K562 (cell line): Measurements from ENCODE around the gene SLC39A5. TPM values are rescaled to one million over a fixed set of nuclear protein-coding genes. Genes with fewer than 3 reads are reported as not detected.
A peak's percentile ranks its signal among the peaks of the same experiment; 100 is the strongest.

ENCODE experiments used
- ATAC-seq: fragments of 200-7000 bp; cut with Tn5 transposase; 3 replicates; pipeline ENCODE4 v1.9.1; 2020; ENCODE audit warnings: moderate library complexity
- BruUV-seq: library from RNA; stranded (reverse); fragments of 400-500 nt; replicated peaks from 2 replicates; lab custom pipeline; 2021; lab: Mats Ljungman, UMichigan
- CTCF ChIA-PET: fragments of 300-600 bp; formaldehyde crosslinking; extraction: SDS; loops from one replicate; lab custom pipeline; 2021; ENCODE audit warnings: low intra/inter-chr PET ratio; lab: Yijun Ruan, JAX
- POLR2A ChIA-PET: fragments of 300-600, 350-650 bp; sonication (Branson Sonifier 250); formaldehyde crosslinking; extraction: SDS; loops from one replicate; lab custom pipeline; 2021; ENCODE audit warnings: antibody characterized with exemption, inconsistent platforms; lab: Yijun Ruan, JAX
- DNase-seq, 4 experiments: peaks; one replicate each; pipeline versions ENCODE4 v3.0.0 to v3.0.0-alpha.2; 2011 to 2018; ENCODE audit warnings: low spot score in 3 of 4, mixed read lengths in 3 of 4; ENCODE audit errors: extremely low read depth in 1 of 4
- FAIRE-seq: peaks from 2 replicates; lab custom pipeline; 2011; peaks lifted over from hg19 to GRCh38; lab: Jason Lieb, UNC
- H2AFZ ChIP-seq: 2 replicates; pipeline ENCODE4 v1.6.0; 2011; ENCODE audit warnings: low read depth, low read length, control low read depth, inconsistent platforms
- H3K27ac ChIP-seq: fragments of 200-600 bp; 3 replicates; pipeline ENCODE4 v1.8.0; 2011; ENCODE audit warnings: low read depth, mild to moderate bottlenecking, control low read depth, inconsistent platforms, low read length, moderate library complexity, mixed read lengths; ENCODE audit errors: extremely low read depth
- H3K27me3 ChIP-seq, 2 experiments: fragments of 300-600 bp in 1 of 2; 2 replicates in 1 of 2; 3 replicates in 1 of 2; pipeline versions ENCODE4 v1.6.0 to v1.8.0; 2011; ENCODE audit warnings: inconsistent platforms in 2 of 2, low read length in 2 of 2, mild to moderate bottlenecking in 1 of 2, mixed read lengths in 1 of 2, moderate library complexity in 1 of 2; ENCODE audit not compliant: control insufficient read depth in 2 of 2, insufficient read depth in 2 of 2
- H3K36me3 ChIP-seq: fragments of 300-600 bp; 3 replicates; pipeline ENCODE4 v1.8.0; 2011; ENCODE audit warnings: mild to moderate bottlenecking, low read length, inconsistent platforms; ENCODE audit not compliant: control insufficient read depth, insufficient read depth
- H3K4me1 ChIP-seq, 2 experiments: fragments of 200-600 bp in 1 of 2; replicated peaks in 1 of 2; 2 replicates in 1 of 2; 3 replicates in 1 of 2; pipeline versions ENCODE4 v1.5.1 to v1.8.0; 2011; ENCODE audit warnings: inconsistent platforms in 2 of 2, low read length in 2 of 2, mild to moderate bottlenecking in 1 of 2, mixed read lengths in 1 of 2, moderate library complexity in 1 of 2; ENCODE audit not compliant: control insufficient read depth in 2 of 2, insufficient read depth in 2 of 2
- H3K4me2 ChIP-seq: 2 replicates; pipeline ENCODE4 v1.6.1; 2011; ENCODE audit warnings: low read length, control low read depth, inconsistent platforms, mixed read lengths; ENCODE audit not compliant: insufficient read depth
- H3K4me3 ChIP-seq: fragments of 200-600 bp; sonication (generic), shearing (Covaris generic); 2 replicates; pipeline ENCODE4 v1.5.1; 2016; ENCODE audit warnings: control low read depth, inconsistent platforms
- H3K79me2 ChIP-seq: fragments of 200-600 bp; 3 replicates; pipeline ENCODE4 v1.8.0; 2011; ENCODE audit warnings: low read length, inconsistent platforms; ENCODE audit not compliant: control insufficient read depth, insufficient read depth
- H3K9ac ChIP-seq, 2 experiments: 2 replicates each; pipeline versions ENCODE4 v1.6.0 to v1.6.1; 2011; ENCODE audit warnings: low read depth in 2 of 2, low read length in 2 of 2, control low read depth in 1 of 2, inconsistent platforms in 1 of 2, mild to moderate bottlenecking in 1 of 2, mixed read lengths in 1 of 2; ENCODE audit not compliant: insufficient read depth in 1 of 2
- H3K9me1 ChIP-seq: one replicate; pipeline ENCODE4 v1.6.0; 2011; ENCODE audit warnings: inconsistent platforms, mild to moderate bottlenecking, low read length, moderate library complexity; ENCODE audit not compliant: control insufficient read depth, insufficient read depth
- H3K9me3 ChIP-seq: replicated peaks from 2 replicates; pipeline ENCODE4 v1.5.1; 2011; ENCODE audit warnings: low read depth, low read length, inconsistent platforms; ENCODE audit not compliant: control insufficient read depth, insufficient read depth
- H4K20me1 ChIP-seq: replicated peaks from 2 replicates; pipeline ENCODE4 v1.6.1; 2011; ENCODE audit warnings: low read length, inconsistent platforms, mixed read lengths; ENCODE audit not compliant: control insufficient read depth, insufficient read depth
- IRF2 ChIP-seq: sonication (generic); formaldehyde crosslinking; IDR thresholded peaks from 2 replicates; pipeline ENCODE4 v1.8.1; 2022; ENCODE audit warnings: mild to moderate bottlenecking, missing genetic modification reagents
- RBFOX2 ChIP-seq: fragments of 200-400 bp; formaldehyde crosslinking; IDR thresholded peaks from 2 replicates; pipeline ENCODE4 v1.6.1; 2017; ENCODE audit warnings: low read depth, mild to moderate bottlenecking, low read length, moderate library complexity
- SRSF3 ChIP-seq: fragments of 200-400 bp; formaldehyde crosslinking; IDR thresholded peaks from 2 replicates; pipeline ENCODE4 v1.6.1; 2016; ENCODE audit warnings: mild to moderate bottlenecking, low read length, moderate library complexity; ENCODE audit not compliant: insufficient read depth
- ZNF165 ChIP-seq: fragments of 250-450 bp; sonication (Bioruptor Pico); IDR thresholded peaks from 2 replicates; pipeline ENCODE4 v1.4.0; 2020; ENCODE audit warnings: borderline replicate concordance
- WGBS: fragments of 100-300 bp; shearing (Covaris generic); methylation state at CpG from one replicate; pipeline ENCODE4 v1.1.6; 2016; ENCODE audit warnings: low coverage, mixed read lengths; ENCODE audit not compliant: insufficient coverage; ENCODE audit errors: missing lambda C conversion rate; 5-methylcytosine and 5-hydroxymethylcytosine counted together
- in situ Hi-C: fragments of 300-500 bp; cut with MboI; formaldehyde crosslinking; loops from 4 replicates; pipeline ENCODE4 v1.15.0; 2018; ENCODE audit warnings: inconsistent platforms, mixed read lengths
- intact Hi-C: fragments of 100-400 bp; cut with micrococcal nuclease; formaldehyde crosslinking; loops from 2 replicates; pipeline ENCODE4 v1.14.2; 2022
- polyA plus RNA-seq, 8 experiments: library from polyadenylated mRNA; depleted of rRNA in 4 of 8; stranded (reverse) in 5 of 8; unstranded in 3 of 8; fragments of >200 nt; fragmentation: Nextera tagmentation in 2 of 8; fragmentation: Illumina TruSeq in 1 of 8; extraction: Ambion mirVana in 2 of 8; extraction: Trizol in 1 of 8; gene quantifications; 2 replicates each; pipeline versions ENCODE4 v1.2.1 to v1.2.3, GENCODE V29; 2011 to 2014; ENCODE audit warnings: inconsistent platforms in 1 of 8, missing spikeins in 1 of 8
- total RNA-seq, 7 experiments: library from RNA; depleted of rRNA in 6 of 7; stranded (reverse); fragments of >200 nt in 6 of 7; fragmentation: Illumina TruSeq in 2 of 7; extraction: Trizol in 2 of 7; gene quantifications; 2 replicates each; pipeline versions ENCODE4 v1.2.1 to v1.2.3, GENCODE V29; 2011 to 2021; ENCODE audit warnings: low replicate concordance in 1 of 7
- TF ChIP-seq, protein P1 (sequence below): sonication (generic); formaldehyde crosslinking; IDR thresholded peaks from 2 replicates; pipeline ENCODE4 v1.8.0; 2023; ENCODE audit warnings: missing genetic modification reagents, mild to moderate bottlenecking, borderline replicate concordance

The SLC39A5 gene
- total and polyA plus RNA-seq, 9 of the 15 experiments (the other 6 are each of a cell fraction or from before 2014, with no cell fraction given) = 0.08 to 0.10 TPM; not detected in 7

DNA sequence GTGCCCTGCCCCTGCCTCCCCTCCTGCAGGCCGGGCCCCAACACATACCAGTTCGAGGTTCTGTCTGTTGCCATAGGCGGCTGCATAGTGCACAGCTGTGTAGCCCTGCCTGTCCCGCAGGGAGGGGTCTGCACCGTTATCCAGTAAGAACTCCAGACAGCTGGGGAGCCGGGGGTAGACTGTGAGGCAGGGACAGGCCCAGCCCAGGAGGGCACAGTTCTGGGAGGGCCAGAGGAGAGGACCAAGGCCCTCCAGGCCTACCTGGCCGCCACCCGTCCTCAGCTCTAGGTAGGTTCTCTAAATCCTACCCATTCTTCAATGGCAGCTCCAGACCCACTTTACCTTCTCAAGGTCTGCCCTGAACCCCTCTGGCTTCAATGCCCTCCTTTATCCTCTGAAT lies 18.9 kb downstream of the SLC39A5 start:
- DNase-seq (no peak), FAIRE-seq (no peak), ATAC-seq (no peak)
- Histone ChIP-seq H2AFZ (no peak overlapping the region), H3K36me3 (peaks cover 82% of the 10 kb centered on the region; the same call in 2 of the 3 replicates), H4K20me1 (no peaks in the 10 kb centered on the region), H3K79me2 (no peaks in the 10 kb centered on the region), H3K9me3 (no peaks in the 10 kb centered on the region), H3K4me3 (no peak overlapping the region), H3K9ac (peak overlapping the region in 1 of 2 experiments; percentile 35; a peak in 1 of 4 replicates), H3K27me3 (no peaks in the 10 kb centered on the region), H3K27ac (no peak overlapping the region), H3K9me1 (no peaks in the 10 kb centered on the region), H3K4me2 (no peak overlapping the region), H3K4me1 (peaks cover 9 to 19% of the 10 kb centered on the region in 2 experiments; a peak in 4 of 5 replicates)
- in situ Hi-C loops = no loop called here
- intact Hi-C loops = no loop called here
- BruUV-seq = no TSS peak
- ChIA-PET POLR2A (interaction anchor here (0.6 to 1.7 kb wide), 4 partner anchors 9 to 86 kb away, joined by 3 to 12 read pairs (median 4); partner anchors contain the start of gene ANKRD52), CTCF (no interaction called here)
- 88% methylated on average over 8 of the region's 8 CpGs for WGBS
- TF ChIP-seq ZNF165 (CRISPR knock-in tag) = no peak
- TF ChIP-seq IRF2 = no peak
- 0 out of 2 replicates have a peak, but pooled peaks have one; percentile 24 for TF ChIP-seq RBFOX2
- TF ChIP-seq, protein P1, sequence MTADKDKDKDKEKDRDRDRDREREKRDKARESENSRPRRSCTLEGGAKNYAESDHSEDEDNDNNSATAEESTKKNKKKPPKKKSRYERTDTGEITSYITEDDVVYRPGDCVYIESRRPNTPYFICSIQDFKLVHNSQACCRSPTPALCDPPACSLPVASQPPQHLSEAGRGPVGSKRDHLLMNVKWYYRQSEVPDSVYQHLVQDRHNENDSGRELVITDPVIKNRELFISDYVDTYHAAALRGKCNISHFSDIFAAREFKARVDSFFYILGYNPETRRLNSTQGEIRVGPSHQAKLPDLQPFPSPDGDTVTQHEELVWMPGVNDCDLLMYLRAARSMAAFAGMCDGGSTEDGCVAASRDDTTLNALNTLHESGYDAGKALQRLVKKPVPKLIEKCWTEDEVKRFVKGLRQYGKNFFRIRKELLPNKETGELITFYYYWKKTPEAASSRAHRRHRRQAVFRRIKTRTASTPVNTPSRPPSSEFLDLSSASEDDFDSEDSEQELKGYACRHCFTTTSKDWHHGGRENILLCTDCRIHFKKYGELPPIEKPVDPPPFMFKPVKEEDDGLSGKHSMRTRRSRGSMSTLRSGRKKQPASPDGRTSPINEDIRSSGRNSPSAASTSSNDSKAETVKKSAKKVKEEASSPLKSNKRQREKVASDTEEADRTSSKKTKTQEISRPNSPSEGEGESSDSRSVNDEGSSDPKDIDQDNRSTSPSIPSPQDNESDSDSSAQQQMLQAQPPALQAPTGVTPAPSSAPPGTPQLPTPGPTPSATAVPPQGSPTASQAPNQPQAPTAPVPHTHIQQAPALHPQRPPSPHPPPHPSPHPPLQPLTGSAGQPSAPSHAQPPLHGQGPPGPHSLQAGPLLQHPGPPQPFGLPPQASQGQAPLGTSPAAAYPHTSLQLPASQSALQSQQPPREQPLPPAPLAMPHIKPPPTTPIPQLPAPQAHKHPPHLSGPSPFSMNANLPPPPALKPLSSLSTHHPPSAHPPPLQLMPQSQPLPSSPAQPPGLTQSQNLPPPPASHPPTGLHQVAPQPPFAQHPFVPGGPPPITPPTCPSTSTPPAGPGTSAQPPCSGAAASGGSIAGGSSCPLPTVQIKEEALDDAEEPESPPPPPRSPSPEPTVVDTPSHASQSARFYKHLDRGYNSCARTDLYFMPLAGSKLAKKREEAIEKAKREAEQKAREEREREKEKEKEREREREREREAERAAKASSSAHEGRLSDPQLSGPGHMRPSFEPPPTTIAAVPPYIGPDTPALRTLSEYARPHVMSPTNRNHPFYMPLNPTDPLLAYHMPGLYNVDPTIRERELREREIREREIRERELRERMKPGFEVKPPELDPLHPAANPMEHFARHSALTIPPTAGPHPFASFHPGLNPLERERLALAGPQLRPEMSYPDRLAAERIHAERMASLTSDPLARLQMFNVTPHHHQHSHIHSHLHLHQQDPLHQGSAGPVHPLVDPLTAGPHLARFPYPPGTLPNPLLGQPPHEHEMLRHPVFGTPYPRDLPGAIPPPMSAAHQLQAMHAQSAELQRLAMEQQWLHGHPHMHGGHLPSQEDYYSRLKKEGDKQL = no peak
- no peak for TF ChIP-seq SRSF3
